Activated CD8-positive, alpha-beta T cell treated with anti-CD3 and anti-CD28 coated beads for 36 hours (primary cell): ENCODE results near the gene POLG. TPM values are rescaled to one million over a fixed set of nuclear protein-coding genes. Genes with fewer than 3 reads are reported as not detected.

ENCODE experiments used
- ATAC-seq: fragments of 200-7000 bp; cut with Tn5 transposase; one replicate; pipeline ENCODE4 v1.10.0; 2021; ENCODE audit warnings: mild to moderate bottlenecking, moderate library complexity
- CTCF ChIA-PET: fragments of 350-600 bp; sonication (Branson Sonifier 250); formaldehyde crosslinking; loops from one replicate; lab custom pipeline; 2021; ENCODE audit warnings: antibody characterized with exemption; lab: Charles Lee
- POLR2A ChIA-PET: fragments of 350-600 bp; sonication (Branson Sonifier 250); formaldehyde crosslinking; loops from one replicate; lab custom pipeline; 2021; ENCODE audit warnings: antibody characterized with exemption; lab: Charles Lee
- DNase-seq: peaks from one replicate; pipeline ENCODE4 v3.0.0-alpha.2; 2020
- H3K27ac Mint-ChIP-seq: one replicate; pipeline ENCODE4 v1.8.0; 2021; ENCODE audit warnings: mild to moderate bottlenecking, mixed read lengths
- H3K27me3 Mint-ChIP-seq: one replicate; pipeline ENCODE4 v1.8.0; 2021; ENCODE audit warnings: mixed read lengths
- H3K36me3 Mint-ChIP-seq: one replicate; pipeline ENCODE4 v1.8.0; 2021; ENCODE audit warnings: low read depth, mixed read lengths
- H3K4me1 Mint-ChIP-seq: one replicate; pipeline ENCODE4 v1.8.0; 2021; ENCODE audit warnings: low read depth, mixed read lengths
- H3K4me3 Mint-ChIP-seq: one replicate; pipeline ENCODE4 v1.8.0; 2021; ENCODE audit warnings: mild to moderate bottlenecking, moderate library complexity, mixed read lengths
- H3K9me3 Mint-ChIP-seq: one replicate; pipeline ENCODE4 v1.8.0; 2021; ENCODE audit warnings: mixed read lengths
- CTCF ChIP-seq: fragments of 200-600 bp; IDR thresholded peaks from one replicate; pipeline ENCODE4 v1.8.0; 2022; ENCODE audit warnings: antibody characterized with exemption, mild to moderate bottlenecking
- intact Hi-C: fragments of 100-400 bp; cut with micrococcal nuclease; formaldehyde crosslinking; loops from one replicate; pipeline ENCODE4 v1.10.0; 2022
- total RNA-seq, 2 experiments: library from RNA; stranded (reverse); gene quantifications; one replicate each; pipeline ENCODE4 v1.2.3, GENCODE V29; 2021

Gene POLG
- total RNA-seq, 2 experiments from 2014 or later, result 101 to 106 TPM

GRCh38 chr15:89299896-89300295 is 34.7 kb downstream of the POLG start:
- H3K4me1 Mint-ChIP-seq, result peaks cover 14% of the 10 kb centered on the region
- H3K27me3 Mint-ChIP-seq, result no peaks in the 10 kb centered on the region
- intact Hi-C loops, result no loop called here
- no peak overlapping the region for H3K27ac Mint-ChIP-seq
- POLR2A ChIA-PET, result interaction anchor here (0.6 to 0.8 kb wide), 3 partner anchors 19 to 45 kb away, joined by 3 read pairs; no protein-coding TSS in a partner anchor
- H3K9me3 Mint-ChIP-seq, result no peaks in the 10 kb centered on the region
- H3K4me3 Mint-ChIP-seq, result no peak overlapping the region
- CTCF ChIA-PET, result interaction anchor here (3.0 kb wide), 1 partner anchor 93 kb away, joined by 13 read pairs; no protein-coding TSS in a partner anchor
- ATAC-seq, result no peak
- TF ChIP-seq CTCF, result no peak
- peaks cover 60% of the 10 kb centered on the region for H3K36me3 Mint-ChIP-seq
- no peak for DNase-seq

- no peak overlapping the region for H3K27ac Mint-ChIP-seq
- no peaks in the 10 kb centered on the region for H3K4me1 Mint-ChIP-seq
- TF ChIP-seq CTCF, result no peak
- DNase-seq (no peak), ATAC-seq (no peak)
- H3K36me3 Mint-ChIP-seq, result peaks cover 63% of the 10 kb centered on the region
- POLR2A ChIA-PET, result interaction anchor here (1.4 kb wide), 1 partner anchor 13 kb away, joined by 4 read pairs; no protein-coding TSS in a partner anchor
- H3K27me3 Mint-ChIP-seq, result no peaks in the 10 kb centered on the region
- H3K4me3 Mint-ChIP-seq, result no peak overlapping the region
- CTCF ChIA-PET, result interaction anchor here (0.9 to 2.7 kb wide), 3 partner anchors 10 to 86 kb away, joined by 3 to 8 read pairs (median 3); no protein-coding TSS in a partner anchor
- no peaks in the 10 kb centered on the region for H3K9me3 Mint-ChIP-seq
- intact Hi-C loops, result no loop called here
Measured at GRCh38 chr15:89293012-89293411, 41.6 kb downstream of the POLG start.

- ChIA-PET CTCF (interaction anchor here (0.9 kb wide), 1 partner anchor 11 kb away, joined by 3 read pairs; no protein-coding TSS in a partner anchor), POLR2A (interaction anchor here (0.9 kb wide), 1 partner anchor 27 kb away, joined by 3 read pairs; no protein-coding TSS in a partner anchor)
- intact Hi-C loops, result no loop called here
- peaks cover 64% of the 10 kb centered on the region for H3K36me3 Mint-ChIP-seq
- no peak overlapping the region for H3K4me3 Mint-ChIP-seq
- DNase-seq (no peak), ATAC-seq (no peak)
- H3K9me3 Mint-ChIP-seq, result no peaks in the 10 kb centered on the region
- H3K4me1 Mint-ChIP-seq, result no peaks in the 10 kb centered on the region
- no peak overlapping the region for H3K27ac Mint-ChIP-seq
- no peaks in the 10 kb centered on the region for H3K27me3 Mint-ChIP-seq
- no peak for TF ChIP-seq CTCF
Measured at GRCh38 chr15:89291934-89292438, 42.6 kb downstream of the POLG start.

- ChIA-PET POLR2A (interaction anchor here (0.6 kb wide), 1 partner anchor 10 kb away, joined by 3 read pairs; no protein-coding TSS in a partner anchor), CTCF (interaction anchor here (1.5 kb wide), 2 partner anchors 19 to 77 kb away, joined by 3 to 5 read pairs; no protein-coding TSS in a partner anchor)
- intact Hi-C loops, result loop anchor here (10.0 kb wide), 1 partner anchor 78 kb away; no protein-coding TSS in a partner anchor
- TF ChIP-seq CTCF, result no peak
- Mint-ChIP-seq H3K36me3 (peaks cover 65% of the 10 kb centered on the region), H3K9me3 (no peaks in the 10 kb centered on the region), H3K27ac (no peak overlapping the region), H3K4me3 (no peak overlapping the region), H3K27me3 (no peaks in the 10 kb centered on the region), H3K4me1 (no peaks in the 10 kb centered on the region)
- ATAC-seq, result no peak
- DNase-seq, result no peak
Measured at GRCh38 chr15:89283201-89283600, 51.4 kb downstream of the POLG start.

GRCh38 chr15:89282631-89283030 is 52.0 kb downstream of the POLG start:
- Mint-ChIP-seq H3K27ac (no peak overlapping the region), H3K4me1 (no peaks in the 10 kb centered on the region), H3K36me3 (peaks cover 66% of the 10 kb centered on the region), H3K27me3 (no peaks in the 10 kb centered on the region), H3K9me3 (no peaks in the 10 kb centered on the region), H3K4me3 (no peak overlapping the region)
- intact Hi-C loops, result loop anchor here (10.0 kb wide), 1 partner anchor 78 kb away; no protein-coding TSS in a partner anchor
- no peak for DNase-seq
- ATAC-seq, result no peak
- no peak for TF ChIP-seq CTCF
- ChIA-PET CTCF (interaction anchor here (0.8 to 1.5 kb wide), 3 partner anchors 18 to 76 kb away, joined by 3 to 5 read pairs (median 3); no protein-coding TSS in a partner anchor), POLR2A (interaction anchor here (0.6 kb wide), 1 partner anchor 9 kb away, joined by 3 read pairs; no protein-coding TSS in a partner anchor)
